HG03457 (cell line): ENCODE results near the gene SLC43A3.

ENCODE experiments used
- ATAC-seq: cut with Tn5 transposase; IDR thresholded peaks from one replicate; pipeline ENCODE4 v1.9.1; 2021; ENCODE audit warnings: moderate number of reproducible peaks; ENCODE audit not compliant: unreplicated experiment

The SLC43A3 gene

GRCh38 chr11:57390535-57390934 is 36.4 kb downstream of the SLC43A3 start, which contains the start of gene PRG2:
Gene PRG2, minus strand, starts transcription at chr11:57390650. Its CDS starts 706 bp downstream, at chr11:57389944.
- ATAC-seq = no peak

- no peak for ATAC-seq
These were observed 39.5 kb downstream of the SLC43A3 start for GRCh38 chr11:57387289-57388030.

GRCh38 chr11:57386178-57386940 is 40.6 kb downstream of the SLC43A3 start:
- no peak for ATAC-seq

GRCh38 chr11:57380975-57381374 is 45.9 kb downstream of the SLC43A3 start, which contains the start of gene PRG3:
Gene PRG3, minus strand, starts transcription at chr11:57381150. Its CDS starts 442 bp downstream, at chr11:57380708.
- ATAC-seq = no peak

GRCh38 chr11:57379732-57380131 is 47.2 kb downstream of the SLC43A3 start:
- no peak for ATAC-seq

- no peak for ATAC-seq
These were observed 48.7 kb downstream of the SLC43A3 start for GRCh38 chr11:57378186-57378585.

- ATAC-seq = no peak
These were observed 49.8 kb downstream of the SLC43A3 start for GRCh38 chr11:57377107-57377506.

- ATAC-seq = no peak
These were observed 50.5 kb downstream of the SLC43A3 start for GRCh38 chr11:57376095-57377090.

- ATAC-seq = no peak
These were observed 51.4 kb downstream of the SLC43A3 start for GRCh38 chr11:57375490-57375889.

- ATAC-seq = no peak
These were observed 52.0 kb downstream of the SLC43A3 start for GRCh38 chr11:57374966-57375365.

- ATAC-seq = no peak
These were observed 53.8 kb downstream of the SLC43A3 start for GRCh38 chr11:57373146-57373545.

GRCh38 chr11:57370941-57371340 is 56.0 kb downstream of the SLC43A3 start:
- ATAC-seq = no peak

GRCh38 chr11:57370251-57370650 is 56.7 kb downstream of the SLC43A3 start:
- ATAC-seq = no peak

- no peak for ATAC-seq
These were observed 58.1 kb downstream of the SLC43A3 start for GRCh38 chr11:57368845-57369232.

- ATAC-seq = no peak
These were observed 58.6 kb downstream of the SLC43A3 start for GRCh38 chr11:57368106-57368844.

GRCh38 chr11:57364851-57365660 is 61.9 kb downstream of the SLC43A3 start:
- ATAC-seq = no peak

- no peak for ATAC-seq
These were observed 63.5 kb downstream of the SLC43A3 start for GRCh38 chr11:57363131-57364080.

- no peak for ATAC-seq
These were observed 65.0 kb downstream of the SLC43A3 start for GRCh38 chr11:57361926-57362325.
